Prostate gland (tissue), 2 donors: ENCODE results near the gene DAPP1. TPM values are rescaled to one million over a fixed set of nuclear protein-coding genes. Genes with fewer than 3 reads are reported as not detected.
A peak's percentile ranks its signal among the peaks of the same experiment; 100 is the strongest.

Experiments used
- DNase-seq: peaks from one replicate; pipeline ENCODE4 v3.0.0-alpha.2; 2019; ENCODE audit warnings: low spot score
- H3K27ac ChIP-seq, 2 donors: fragments of 200-600 bp; sonication (generic); 2 replicates each; pipeline ENCODE4 v1.5.1; 2017 to 2019
- H3K27me3 ChIP-seq: fragments of 200-600 bp; sonication (generic); replicated peaks from 2 replicates; pipeline ENCODE4 v1.5.1; 2019; ENCODE audit not compliant: insufficient read depth
- H3K36me3 ChIP-seq, 2 donors: fragments of 200-600 bp; sonication (generic); 1 replicate in 1 of 2; 2 replicates in 1 of 2; pipeline versions ENCODE4 v1.5.1 to v1.8.1; 2017 to 2019
- H3K4me1 ChIP-seq: fragments of 200-600 bp; sonication (generic); replicated peaks from 2 replicates; pipeline ENCODE4 v1.5.1; 2019
- H3K4me3 ChIP-seq, 2 donors: fragments of 200-600 bp; sonication (generic); 2 replicates each; pipeline ENCODE4 v1.5.1; 2017 to 2019
- H3K9me3 ChIP-seq: fragments of 200-600 bp; sonication (generic); 2 replicates; pipeline ENCODE4 v1.5.1; 2017
- POLR2A ChIP-seq: fragments of 450-650 bp; IDR thresholded peaks from one replicate; pipeline ENCODE4 v1.6.1; 2016; ENCODE audit warnings: antibody characterized with exemption, mild to moderate bottlenecking
- POLR2AphosphoS5 ChIP-seq: sonication (generic); formaldehyde crosslinking; IDR thresholded peaks from one replicate; pipeline ENCODE4 v1.6.1; 2017; ENCODE audit warnings: antibody characterized with exemption
- WGBS: methylation state at CpG from one replicate; pipeline ENCODE4 v1.1.5; 2018; 5-methylcytosine and 5-hydroxymethylcytosine counted together
- intact Hi-C: fragments of 100-400 bp; cut with DNase I; formaldehyde crosslinking; loops from one replicate; pipeline ENCODE4 v1.14.2; 2022
- total RNA-seq, 2 donors: library from RNA; depleted of rRNA; stranded (reverse); fragments of >200 nt; gene quantifications; one replicate each; pipeline ENCODE4 v1.1.0, GENCODE V29; 2016
- TF ChIP-seq, protein P1 (sequence below), 4 experiments: fragments of 200-600 bp in 2 of 4; fragments of 450-650 bp in 2 of 4; sonication (generic) in 2 of 4; IDR thresholded peaks; 1 replicate in 3 of 4; 2 replicates in 1 of 4; pipeline ENCODE4 v1.5.1; 2016 to 2019; ENCODE audit warnings: antibody characterized with exemption in 4 of 4, mild to moderate bottlenecking in 2 of 4, moderate library complexity in 2 of 4

Gene DAPP1
- total RNA-seq, 2 donors from 2014 or later, result 1.1 to 2.0 TPM

GRCh38 chr4:99891351-99891750 lies 74.7 kb downstream of the DAPP1 start:
- H3K27ac ChIP-seq, result no peak overlapping the region
- H3K27me3 ChIP-seq, result no peaks in the 10 kb centered on the region
- no peak overlapping the region for H3K4me3 ChIP-seq
- H3K9me3 ChIP-seq, result no peaks in the 10 kb centered on the region
- intact Hi-C loops, result no loop called here
- H3K4me1 ChIP-seq, result no peaks in the 10 kb centered on the region
- DNase-seq, result no peak
- TF ChIP-seq POLR2AphosphoS5, result no peak
- TF ChIP-seq, protein P1, sequence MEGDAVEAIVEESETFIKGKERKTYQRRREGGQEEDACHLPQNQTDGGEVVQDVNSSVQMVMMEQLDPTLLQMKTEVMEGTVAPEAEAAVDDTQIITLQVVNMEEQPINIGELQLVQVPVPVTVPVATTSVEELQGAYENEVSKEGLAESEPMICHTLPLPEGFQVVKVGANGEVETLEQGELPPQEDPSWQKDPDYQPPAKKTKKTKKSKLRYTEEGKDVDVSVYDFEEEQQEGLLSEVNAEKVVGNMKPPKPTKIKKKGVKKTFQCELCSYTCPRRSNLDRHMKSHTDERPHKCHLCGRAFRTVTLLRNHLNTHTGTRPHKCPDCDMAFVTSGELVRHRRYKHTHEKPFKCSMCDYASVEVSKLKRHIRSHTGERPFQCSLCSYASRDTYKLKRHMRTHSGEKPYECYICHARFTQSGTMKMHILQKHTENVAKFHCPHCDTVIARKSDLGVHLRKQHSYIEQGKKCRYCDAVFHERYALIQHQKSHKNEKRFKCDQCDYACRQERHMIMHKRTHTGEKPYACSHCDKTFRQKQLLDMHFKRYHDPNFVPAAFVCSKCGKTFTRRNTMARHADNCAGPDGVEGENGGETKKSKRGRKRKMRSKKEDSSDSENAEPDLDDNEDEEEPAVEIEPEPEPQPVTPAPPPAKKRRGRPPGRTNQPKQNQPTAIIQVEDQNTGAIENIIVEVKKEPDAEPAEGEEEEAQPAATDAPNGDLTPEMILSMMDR (IDR thresholded peaks at IDR 0.05), result no peak
- TF ChIP-seq POLR2A, result no peak
- 73% methylated on average over 2 of the region's 2 CpGs for WGBS
- no peaks in the 10 kb centered on the region for H3K36me3 ChIP-seq

GRCh38 chr4:99893029-99893428 lies 76.4 kb downstream of the DAPP1 start:
- intact Hi-C loops, result no loop called here
- no peak overlapping the region for H3K27ac ChIP-seq
- no peak for DNase-seq
- peak overlapping the region in 1 of 2 donors; percentile 78 for H3K4me3 ChIP-seq
- H3K4me1 ChIP-seq, result no peaks in the 10 kb centered on the region
- WGBS, result 95% methylated on average over 8 of the region's 8 CpGs
- TF ChIP-seq POLR2AphosphoS5, result no peak
- TF ChIP-seq POLR2A, result no peak
- TF ChIP-seq, protein P1 (IDR thresholded peaks at IDR 0.05), result no peak
- no peaks in the 10 kb centered on the region for H3K9me3 ChIP-seq
- H3K36me3 ChIP-seq, result no peaks in the 10 kb centered on the region
- H3K27me3 ChIP-seq, result no peaks in the 10 kb centered on the region

GRCh38 chr4:99893839-99894160 lies 77.2 kb downstream of the DAPP1 start:
- TF ChIP-seq, protein P1 (IDR thresholded peaks at IDR 0.05), result no peak
- TF ChIP-seq POLR2A, result no peak
- TF ChIP-seq POLR2AphosphoS5, result no peak
- Histone ChIP-seq H3K4me3 (peak overlapping the region; percentile 71 to 78), H3K36me3 (no peaks in the 10 kb centered on the region), H3K9me3 (no peaks in the 10 kb centered on the region), H3K27me3 (no peaks in the 10 kb centered on the region), H3K4me1 (no peaks in the 10 kb centered on the region), H3K27ac (peak overlapping the region; percentile 84 to 85)
- intact Hi-C loops, result loop anchor here (2.0 kb wide), 1 partner anchor 55 kb away; no protein-coding TSS in a partner anchor
- WGBS, result 2% methylated on average over 12 of the region's 12 CpGs
- DNase-seq, result peak; percentile 4

GRCh38 chr4:99894161-99894997 lies 77.8 kb downstream of the DAPP1 start, which contains the start of gene LAMTOR3:
Gene LAMTOR3, minus strand, starts transcription at chr4:99894427. Its CDS starts 464 bp downstream, at chr4:99893963.
- intact Hi-C loops, result loop anchor here (2.0 kb wide), 1 partner anchor 54 kb away; no protein-coding TSS in a partner anchor
- H3K36me3 ChIP-seq, result no peaks in the 10 kb centered on the region
- no peaks in the 10 kb centered on the region for H3K9me3 ChIP-seq
- peak; percentile 90 for DNase-seq
- no peaks in the 10 kb centered on the region for H3K4me1 ChIP-seq
- peak within 1 kb of the TSS; percentile 71 to 78 for H3K4me3 ChIP-seq
- 2% methylated on average over 37 of the region's 40 CpGs for WGBS
- peak within 1 kb of the TSS; percentile 84 to 85 for H3K27ac ChIP-seq
- no peaks in the 10 kb centered on the region for H3K27me3 ChIP-seq
- TF ChIP-seq POLR2AphosphoS5, result peak; percentile 89
- peak; percentile 44 for TF ChIP-seq POLR2A
- TF ChIP-seq, protein P1 (IDR thresholded peaks at IDR 0.05), result no peak

- intact Hi-C loops, result loop anchor here (2.0 kb wide), 1 partner anchor 54 kb away; no protein-coding TSS in a partner anchor
- Histone ChIP-seq H3K4me3 (peak overlapping the region; percentile 71 to 78), H3K4me1 (no peaks in the 10 kb centered on the region), H3K27me3 (no peaks in the 10 kb centered on the region), H3K36me3 (no peaks in the 10 kb centered on the region), H3K9me3 (no peaks in the 10 kb centered on the region), H3K27ac (peak overlapping the region; percentile 84 to 85)
- 96% methylated on average over 16 of the region's 16 CpGs for WGBS
- peak; percentile 5 for DNase-seq
- no peak for TF ChIP-seq POLR2AphosphoS5
- no peak for TF ChIP-seq POLR2A
- TF ChIP-seq, protein P1 (IDR thresholded peaks at IDR 0.05), result no peak
These were observed 78.4 kb downstream of the DAPP1 start for GRCh38 chr4:99894998-99895397.
